Fibroblast of lung (primary cell): ENCODE measurements around the gene SLC2A8.

Source experiments
- CTCF ChIP-seq, 2 donors: IDR thresholded peaks in 1 of 2; conservative IDR thresholded peaks in 1 of 2; 1 replicate in 1 of 2; 2 replicates in 1 of 2; pipeline ENCODE4 v1.5.1; 2011 to 2012; ENCODE audit warnings: low read length in 2 of 2, control low read depth in 1 of 2, inconsistent platforms in 1 of 2, low read depth in 1 of 2, mild to moderate bottlenecking in 1 of 2
- EZH2 ChIP-seq: IDR thresholded peaks from 2 replicates; pipeline ENCODE4 v1.5.1; 2012; ENCODE audit warnings: low read length, control low read depth, mild to moderate bottlenecking; ENCODE audit errors: missing control alignments

GRCh38 chr9:127417131-127418036, 20.4 kb downstream of the SLC2A8 start:
- TF ChIP-seq EZH2: no peak
- no peak for TF ChIP-seq CTCF (conservative IDR thresholded peaks at IDR 0.05 in 1 of 2, IDR thresholded peaks at IDR 0.05 in 1 of 2; ENCODE audit: low read depth in 1 of 2, low read length in 2 of 2)
